WTC11 (cell line): Measurements from ENCODE around the gene CARD9. TPM values are rescaled to one million over a fixed set of nuclear protein-coding genes. Genes with fewer than 3 reads are reported as not detected.

Experiments
- ATAC-seq: fragments of 200-7000 bp; cut with Tn5 transposase; 2 replicates; pipeline ENCODE4 v1.10.0; 2021; ENCODE audit warnings: mild to moderate bottlenecking, moderate library complexity
- CTCF ChIA-PET: fragments of 300-600 bp; sonication (Branson Sonifier 250); formaldehyde crosslinking; loops from one replicate; lab custom pipeline; 2021; ENCODE audit warnings: antibody characterized with exemption; lab: Charles Lee
- POLR2A ChIA-PET: fragments of 350-600 bp; sonication (Branson Sonifier 250); formaldehyde crosslinking; loops from one replicate; lab custom pipeline; 2021; ENCODE audit warnings: antibody characterized with exemption; lab: Charles Lee
- DNase-seq: peaks from one replicate; pipeline ENCODE4 v3.0.0; 2021; ENCODE audit warnings: low spot score
- H3K27ac Mint-ChIP-seq: 2 replicates; pipeline ENCODE4 v1.8.0; 2021; ENCODE audit warnings: mixed read lengths
- H3K27me3 Mint-ChIP-seq: 2 replicates; pipeline ENCODE4 v1.8.0; 2021; ENCODE audit warnings: low read depth, mild to moderate bottlenecking, moderate library complexity, mixed read lengths
- H3K36me3 Mint-ChIP-seq: 2 replicates; pipeline ENCODE4 v1.8.0; 2021; ENCODE audit warnings: mixed read lengths
- H3K4me1 Mint-ChIP-seq: 2 replicates; pipeline ENCODE4 v1.8.0; 2022; ENCODE audit warnings: mixed read lengths
- H3K4me3 Mint-ChIP-seq: 2 replicates; pipeline ENCODE4 v1.8.0; 2021; ENCODE audit warnings: mild to moderate bottlenecking, moderate library complexity, mixed read lengths
- H3K9me3 Mint-ChIP-seq: 2 replicates; pipeline ENCODE4 v1.8.0; 2021; ENCODE audit warnings: mixed read lengths
- ARID4B ChIP-seq: sonication (generic); formaldehyde crosslinking; IDR thresholded peaks from 2 replicates; pipeline ENCODE4 v1.8.0; 2023; ENCODE audit warnings: missing genetic modification reagents, mild to moderate bottlenecking, borderline replicate concordance
- E2F1 ChIP-seq: sonication (generic); formaldehyde crosslinking; IDR thresholded peaks from 2 replicates; pipeline ENCODE4 v1.8.0; 2022; ENCODE audit warnings: mild to moderate bottlenecking, missing genetic modification reagents
- JUN ChIP-seq: sonication (generic); formaldehyde crosslinking; IDR thresholded peaks from 2 replicates; pipeline ENCODE4 v1.8.0; 2023; ENCODE audit warnings: mild to moderate bottlenecking, missing genetic modification reagents
- NR3C1 ChIP-seq: sonication (generic); formaldehyde crosslinking; conservative IDR thresholded peaks from 2 replicates; pipeline ENCODE4 v1.8.1; 2023; ENCODE audit warnings: low read depth, mild to moderate bottlenecking, missing genetic modification reagents
- STAT6 ChIP-seq: sonication (generic); formaldehyde crosslinking; conservative IDR thresholded peaks from 2 replicates; pipeline ENCODE4 v1.8.1; 2023; ENCODE audit warnings: mild to moderate bottlenecking, low read depth, missing genetic modification reagents, moderate library complexity
- TEAD1 ChIP-seq: sonication (generic); formaldehyde crosslinking; IDR thresholded peaks from 2 replicates; pipeline ENCODE4 v1.8.0; 2022; ENCODE audit warnings: mild to moderate bottlenecking, missing genetic modification reagents
- USF2 ChIP-seq: sonication (generic); formaldehyde crosslinking; IDR thresholded peaks from 2 replicates; pipeline ENCODE4 v1.8.1; 2023; ENCODE audit warnings: mild to moderate bottlenecking, missing genetic modification reagents, moderate library complexity
- ZNF121 ChIP-seq: sonication (generic); formaldehyde crosslinking; IDR thresholded peaks from 2 replicates; pipeline ENCODE4 v1.8.0; 2023; ENCODE audit warnings: missing genetic modification reagents
- ZNF232 ChIP-seq: sonication (generic); formaldehyde crosslinking; IDR thresholded peaks from 2 replicates; pipeline ENCODE4 v1.8.0; 2022; ENCODE audit warnings: mild to moderate bottlenecking, missing genetic modification reagents
- ZNF317 ChIP-seq: sonication (generic); formaldehyde crosslinking; IDR thresholded peaks from 2 replicates; pipeline ENCODE4 v1.8.1; 2023; ENCODE audit warnings: low read depth, mild to moderate bottlenecking, moderate library complexity, missing genetic modification reagents, borderline replicate concordance
- total RNA-seq: library from RNA; stranded (reverse); gene quantifications from 3 replicates; pipeline ENCODE4 v1.2.3, GENCODE V29; 2021
- TF ChIP-seq, protein P1 (sequence below): sonication (generic); formaldehyde crosslinking; IDR thresholded peaks from 2 replicates; pipeline ENCODE4 v1.8.1; 2022; ENCODE audit warnings: missing genetic modification reagents, borderline replicate concordance
- TF ChIP-seq, protein P2 (sequence below): sonication (generic); formaldehyde crosslinking; conservative IDR thresholded peaks from 2 replicates; pipeline ENCODE4 v1.8.1; 2022; ENCODE audit warnings: mild to moderate bottlenecking, missing genetic modification reagents
- TF ChIP-seq, protein P3 (sequence below): sonication (generic); formaldehyde crosslinking; IDR thresholded peaks from 2 replicates; pipeline ENCODE4 v1.8.0; 2022; ENCODE audit warnings: missing genetic modification reagents
- TF ChIP-seq, protein P4 (sequence below): sonication (generic); formaldehyde crosslinking; IDR thresholded peaks from 2 replicates; pipeline ENCODE4 v1.8.0; 2023; ENCODE audit warnings: missing genetic modification reagents
- TF ChIP-seq, protein P5 (sequence below): fragments of 250-450 bp; sonication (Bioruptor Pico); IDR thresholded peaks from 2 replicates; pipeline ENCODE4 v1.9.0; 2021; ENCODE audit warnings: mild to moderate bottlenecking

CARD9 gene
- total RNA-seq, 1 experiment from 2014 or later = 0.96 TPM

- TF ChIP-seq STAT6 (CRISPR knock-in tag) (no peak), ZNF121 (no peak), NR3C1 (CRISPR knock-in tag) (no peak), ARID4B (CRISPR knock-in tag) (no peak), ZNF317 (CRISPR knock-in tag) (no peak)
- TF ChIP-seq, protein P1, sequence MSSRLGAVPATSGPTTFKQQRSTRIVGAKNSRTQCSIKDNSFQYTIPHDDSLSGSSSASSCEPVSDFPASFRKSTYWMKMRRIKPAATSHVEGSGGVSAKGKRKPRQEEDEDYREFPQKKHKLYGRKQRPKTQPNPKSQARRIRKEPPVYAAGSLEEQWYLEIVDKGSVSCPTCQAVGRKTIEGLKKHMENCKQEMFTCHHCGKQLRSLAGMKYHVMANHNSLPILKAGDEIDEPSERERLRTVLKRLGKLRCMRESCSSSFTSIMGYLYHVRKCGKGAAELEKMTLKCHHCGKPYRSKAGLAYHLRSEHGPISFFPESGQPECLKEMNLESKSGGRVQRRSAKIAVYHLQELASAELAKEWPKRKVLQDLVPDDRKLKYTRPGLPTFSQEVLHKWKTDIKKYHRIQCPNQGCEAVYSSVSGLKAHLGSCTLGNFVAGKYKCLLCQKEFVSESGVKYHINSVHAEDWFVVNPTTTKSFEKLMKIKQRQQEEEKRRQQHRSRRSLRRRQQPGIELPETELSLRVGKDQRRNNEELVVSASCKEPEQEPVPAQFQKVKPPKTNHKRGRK = no peak
These were observed 47.3 kb downstream of the CARD9 start (continued) for GRCh38 chr9:136326061-136326760.

DNA sequence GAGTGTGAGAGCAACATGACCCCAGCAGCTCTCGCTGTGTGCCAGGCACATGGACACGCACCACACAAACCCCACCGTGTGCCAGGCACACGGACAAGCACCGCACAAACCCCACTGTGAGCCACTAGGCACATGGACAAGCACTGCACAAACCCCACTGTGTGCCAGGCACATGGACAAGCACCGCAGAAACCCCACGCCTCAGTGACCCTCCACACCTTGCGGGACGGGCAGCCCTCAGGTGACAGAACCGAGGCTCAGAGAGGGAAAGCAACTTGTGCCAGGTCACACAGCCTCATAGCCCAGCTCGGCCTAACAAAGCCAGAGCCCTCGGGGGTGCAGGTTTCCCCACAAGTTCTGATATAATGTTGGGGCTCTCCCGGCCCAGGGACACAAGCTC is 48.1 kb downstream of the CARD9 start:
- ChIA-PET POLR2A (interaction anchor here (1.1 kb wide), 1 partner anchor 38 kb away, joined by 3 read pairs; no protein-coding TSS in a partner anchor), CTCF (interaction anchor here (1.1 to 2.6 kb wide), 5 partner anchors 17 to 41 kb away, joined by 3 to 8 read pairs (median 6); no protein-coding TSS in a partner anchor)
- Mint-ChIP-seq H3K9me3 (0 out of 2 replicates have a peak, but pooled peaks cover 7% of the 10 kb centered on the region), H3K4me3 (no peak overlapping the region), H3K27ac (no peak overlapping the region), H3K27me3 (no peaks in the 10 kb centered on the region), H3K36me3 (no peaks in the 10 kb centered on the region), H3K4me1 (peaks cover 7% of the 10 kb centered on the region)
- ATAC-seq = no peak
- DNase-seq = no peak
- TF ChIP-seq TEAD1 (CRISPR knock-in tag) (no peak), E2F1 (CRISPR knock-in tag) (no peak), NR3C1 (CRISPR knock-in tag) (no peak), JUN (CRISPR knock-in tag) (no peak), USF2 (CRISPR knock-in tag) (no peak), ZNF232 (CRISPR knock-in tag) (no peak)
- TF ChIP-seq, protein P2, sequence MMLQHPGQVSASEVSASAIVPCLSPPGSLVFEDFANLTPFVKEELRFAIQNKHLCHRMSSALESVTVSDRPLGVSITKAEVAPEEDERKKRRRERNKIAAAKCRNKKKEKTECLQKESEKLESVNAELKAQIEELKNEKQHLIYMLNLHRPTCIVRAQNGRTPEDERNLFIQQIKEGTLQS (CRISPR knock-in tag) = no peak
- TF ChIP-seq, protein P3, sequence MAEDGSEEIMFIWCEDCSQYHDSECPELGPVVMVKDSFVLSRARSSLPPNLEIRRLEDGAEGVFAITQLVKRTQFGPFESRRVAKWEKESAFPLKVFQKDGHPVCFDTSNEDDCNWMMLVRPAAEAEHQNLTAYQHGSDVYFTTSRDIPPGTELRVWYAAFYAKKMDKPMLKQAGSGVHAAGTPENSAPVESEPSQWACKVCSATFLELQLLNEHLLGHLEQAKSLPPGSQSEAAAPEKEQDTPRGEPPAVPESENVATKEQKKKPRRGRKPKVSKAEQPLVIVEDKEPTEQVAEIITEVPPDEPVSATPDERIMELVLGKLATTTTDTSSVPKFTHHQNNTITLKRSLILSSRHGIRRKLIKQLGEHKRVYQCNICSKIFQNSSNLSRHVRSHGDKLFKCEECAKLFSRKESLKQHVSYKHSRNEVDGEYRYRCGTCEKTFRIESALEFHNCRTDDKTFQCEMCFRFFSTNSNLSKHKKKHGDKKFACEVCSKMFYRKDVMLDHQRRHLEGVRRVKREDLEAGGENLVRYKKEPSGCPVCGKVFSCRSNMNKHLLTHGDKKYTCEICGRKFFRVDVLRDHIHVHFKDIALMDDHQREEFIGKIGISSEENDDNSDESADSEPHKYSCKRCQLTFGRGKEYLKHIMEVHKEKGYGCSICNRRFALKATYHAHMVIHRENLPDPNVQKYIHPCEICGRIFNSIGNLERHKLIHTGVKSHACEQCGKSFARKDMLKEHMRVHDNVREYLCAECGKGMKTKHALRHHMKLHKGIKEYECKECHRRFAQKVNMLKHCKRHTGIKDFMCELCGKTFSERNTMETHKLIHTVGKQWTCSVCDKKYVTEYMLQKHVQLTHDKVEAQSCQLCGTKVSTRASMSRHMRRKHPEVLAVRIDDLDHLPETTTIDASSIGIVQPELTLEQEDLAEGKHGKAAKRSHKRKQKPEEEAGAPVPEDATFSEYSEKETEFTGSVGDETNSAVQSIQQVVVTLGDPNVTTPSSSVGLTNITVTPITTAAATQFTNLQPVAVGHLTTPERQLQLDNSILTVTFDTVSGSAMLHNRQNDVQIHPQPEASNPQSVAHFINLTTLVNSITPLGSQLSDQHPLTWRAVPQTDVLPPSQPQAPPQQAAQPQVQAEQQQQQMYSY (CRISPR knock-in tag) = no peak
- TF ChIP-seq, protein P4, sequence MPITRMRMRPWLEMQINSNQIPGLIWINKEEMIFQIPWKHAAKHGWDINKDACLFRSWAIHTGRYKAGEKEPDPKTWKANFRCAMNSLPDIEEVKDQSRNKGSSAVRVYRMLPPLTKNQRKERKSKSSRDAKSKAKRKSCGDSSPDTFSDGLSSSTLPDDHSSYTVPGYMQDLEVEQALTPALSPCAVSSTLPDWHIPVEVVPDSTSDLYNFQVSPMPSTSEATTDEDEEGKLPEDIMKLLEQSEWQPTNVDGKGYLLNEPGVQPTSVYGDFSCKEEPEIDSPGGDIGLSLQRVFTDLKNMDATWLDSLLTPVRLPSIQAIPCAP (CRISPR knock-in tag) = no peak
- TF ChIP-seq, protein P5, sequence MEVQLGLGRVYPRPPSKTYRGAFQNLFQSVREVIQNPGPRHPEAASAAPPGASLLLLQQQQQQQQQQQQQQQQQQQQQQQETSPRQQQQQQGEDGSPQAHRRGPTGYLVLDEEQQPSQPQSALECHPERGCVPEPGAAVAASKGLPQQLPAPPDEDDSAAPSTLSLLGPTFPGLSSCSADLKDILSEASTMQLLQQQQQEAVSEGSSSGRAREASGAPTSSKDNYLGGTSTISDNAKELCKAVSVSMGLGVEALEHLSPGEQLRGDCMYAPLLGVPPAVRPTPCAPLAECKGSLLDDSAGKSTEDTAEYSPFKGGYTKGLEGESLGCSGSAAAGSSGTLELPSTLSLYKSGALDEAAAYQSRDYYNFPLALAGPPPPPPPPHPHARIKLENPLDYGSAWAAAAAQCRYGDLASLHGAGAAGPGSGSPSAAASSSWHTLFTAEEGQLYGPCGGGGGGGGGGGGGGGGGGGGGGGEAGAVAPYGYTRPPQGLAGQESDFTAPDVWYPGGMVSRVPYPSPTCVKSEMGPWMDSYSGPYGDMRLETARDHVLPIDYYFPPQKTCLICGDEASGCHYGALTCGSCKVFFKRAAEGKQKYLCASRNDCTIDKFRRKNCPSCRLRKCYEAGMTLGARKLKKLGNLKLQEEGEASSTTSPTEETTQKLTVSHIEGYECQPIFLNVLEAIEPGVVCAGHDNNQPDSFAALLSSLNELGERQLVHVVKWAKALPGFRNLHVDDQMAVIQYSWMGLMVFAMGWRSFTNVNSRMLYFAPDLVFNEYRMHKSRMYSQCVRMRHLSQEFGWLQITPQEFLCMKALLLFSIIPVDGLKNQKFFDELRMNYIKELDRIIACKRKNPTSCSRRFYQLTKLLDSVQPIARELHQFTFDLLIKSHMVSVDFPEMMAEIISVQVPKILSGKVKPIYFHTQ (CRISPR knock-in tag) = no peak
